K562 (cell line): Measurements from ENCODE around the gene TMEM141. TPM values are rescaled to one million over a fixed set of nuclear protein-coding genes. Genes with fewer than 3 reads are reported as not detected.

Experiments used
- CBFA2T2 ChIP-seq: fragments of 450-650 bp; conservative IDR thresholded peaks from 2 replicates; pipeline ENCODE4 v1.6.1; 2017; ENCODE audit warnings: mild to moderate bottlenecking
- CBX5 ChIP-seq: IDR thresholded peaks from 2 replicates; pipeline ENCODE4 v1.6.1; 2014; ENCODE audit warnings: low read depth, borderline replicate concordance
- FOSL1 ChIP-seq: fragments of 200-800 bp; sonication (Bioruptor generic); conservative IDR thresholded peaks from 2 replicates; pipeline ENCODE4 v1.6.1; 2016; ENCODE audit warnings: missing genetic modification characterization, missing compliant biosample characterization
- FOXK2 ChIP-seq, 2 experiments: fragments of 450-650 bp; IDR thresholded peaks in 1 of 2; conservative IDR thresholded peaks in 1 of 2; 2 replicates each; pipeline ENCODE4 v1.6.1; 2016; ENCODE audit warnings: low read depth in 2 of 2, mild to moderate bottlenecking in 1 of 2
- GMEB1 ChIP-seq: fragments of 250-450 bp; sonication (Bioruptor Pico); IDR thresholded peaks from 2 replicates; pipeline ENCODE4 v1.4.0; 2020; ENCODE audit warnings: mild to moderate bottlenecking
- HNRNPUL1 ChIP-seq: fragments of 200-400 bp; formaldehyde crosslinking; IDR thresholded peaks from 2 replicates; pipeline ENCODE4 v1.6.1; 2017; ENCODE audit warnings: low read length
- LCOR ChIP-seq: sonication (generic); formaldehyde crosslinking; IDR thresholded peaks from 2 replicates; pipeline ENCODE4 v1.8.0; 2022; ENCODE audit warnings: mild to moderate bottlenecking, missing genetic modification reagents
- MYBL2 ChIP-seq, 2 experiments: fragments of 450-650 bp in 1 of 2; sonication (generic) in 1 of 2; formaldehyde crosslinking in 1 of 2; IDR thresholded peaks; 2 replicates each; pipeline versions ENCODE4 v1.6.1 to v1.8.1; 2017 to 2022; ENCODE audit warnings: borderline replicate concordance in 1 of 2, inconsistent platforms in 1 of 2, low read depth in 1 of 2, mild to moderate bottlenecking in 1 of 2, missing genetic modification reagents in 1 of 2, moderate library complexity in 1 of 2
- NCOR1 ChIP-seq: fragments of 450-650 bp; IDR thresholded peaks from 2 replicates; pipeline ENCODE4 v1.6.1; 2016; ENCODE audit warnings: mild to moderate bottlenecking, moderate library complexity
- PBX2 ChIP-seq, 2 experiments: IDR thresholded peaks in 1 of 2; conservative IDR thresholded peaks in 1 of 2; 2 replicates each; pipeline ENCODE4 v1.6.1; 2016; ENCODE audit warnings: low read depth in 2 of 2, mild to moderate bottlenecking in 1 of 2, missing compliant biosample characterization in 1 of 2, missing genetic modification characterization in 1 of 2, moderate library complexity in 1 of 2
- POU5F1 ChIP-seq: fragments of 150-350 bp; IDR thresholded peaks from 2 replicates; pipeline ENCODE4 v1.6.1; 2014; ENCODE audit warnings: borderline replicate concordance, low read length, low read depth, mild to moderate bottlenecking; ENCODE audit not compliant: partially characterized antibody
- RBM39 ChIP-seq: fragments of 200-400 bp; formaldehyde crosslinking; optimal IDR thresholded peaks from 2 replicates; pipeline ENCODE3; 2018; ENCODE audit warnings: low read depth, low read length
- RHOXF2B ChIP-seq: fragments of 250-450 bp; sonication (Bioruptor Pico); conservative IDR thresholded peaks from 2 replicates; pipeline ENCODE4 v1.5.1; 2021
- TAF1 ChIP-seq: IDR thresholded peaks from 2 replicates; pipeline ENCODE4 v1.6.1; 2011; ENCODE audit warnings: mild to moderate bottlenecking, low read length, moderate library complexity; ENCODE audit not compliant: insufficient read depth, control insufficient read depth, severe bottlenecking; ENCODE audit errors: extremely low read depth
- TCF7 ChIP-seq: sonication (generic); IDR thresholded peaks from 2 replicates; pipeline ENCODE4 v1.6.1; 2016; ENCODE audit warnings: antibody characterized with exemption, borderline replicate concordance
- TGIF2 ChIP-seq: sonication (generic); formaldehyde crosslinking; IDR thresholded peaks from 2 replicates; pipeline ENCODE4 v1.8.1; 2022; ENCODE audit warnings: mild to moderate bottlenecking, missing genetic modification reagents, moderate library complexity
- ZNF12 ChIP-seq: sonication (generic); formaldehyde crosslinking; IDR thresholded peaks from 2 replicates; pipeline ENCODE4 v1.4.0; 2020; ENCODE audit warnings: mild to moderate bottlenecking, missing genetic modification reagents
- ZNF23 ChIP-seq: fragments of 250-450 bp; sonication (Bioruptor Pico); IDR thresholded peaks from 2 replicates; pipeline ENCODE4 v1.4.0; 2020; ENCODE audit warnings: mild to moderate bottlenecking
- ZNF655 ChIP-seq: fragments of 250-450 bp; sonication (Bioruptor Pico); IDR thresholded peaks from 2 replicates; pipeline ENCODE4 v1.5.0; 2021
- ZNF75A ChIP-seq: fragments of 450-650 bp; formaldehyde crosslinking; IDR thresholded peaks from 2 replicates; pipeline ENCODE4 v1.4.0; 2020; ENCODE audit warnings: mild to moderate bottlenecking
- polyA plus RNA-seq, 8 experiments: library from polyadenylated mRNA; depleted of rRNA in 4 of 8; stranded (reverse) in 5 of 8; unstranded in 3 of 8; fragments of >200 nt; fragmentation: Nextera tagmentation in 2 of 8; fragmentation: Illumina TruSeq in 1 of 8; extraction: Ambion mirVana in 2 of 8; extraction: Trizol in 1 of 8; gene quantifications; 2 replicates each; pipeline versions ENCODE4 v1.2.1 to v1.2.3, GENCODE V29; 2011 to 2014; ENCODE audit warnings: inconsistent platforms in 1 of 8, missing spikeins in 1 of 8
- total RNA-seq, 7 experiments: library from RNA; depleted of rRNA in 6 of 7; stranded (reverse); fragments of >200 nt in 6 of 7; fragmentation: Illumina TruSeq in 2 of 7; extraction: Trizol in 2 of 7; gene quantifications; 2 replicates each; pipeline versions ENCODE4 v1.2.1 to v1.2.3, GENCODE V29; 2011 to 2021; ENCODE audit warnings: low replicate concordance in 1 of 7
- TF ChIP-seq, protein P1 (sequence below): fragments of 450-650 bp; IDR thresholded peaks from 2 replicates; pipeline ENCODE4 v1.6.1; 2016; ENCODE audit warnings: antibody characterized with exemption
- TF ChIP-seq, protein P2 (sequence below): fragments of 250-450 bp; sonication (Bioruptor Pico); IDR thresholded peaks from 2 replicates; pipeline ENCODE4 v1.9.0; 2021; ENCODE audit warnings: mild to moderate bottlenecking

The TMEM141 gene
- total and polyA plus RNA-seq, 9 of the 15 experiments (the other 6 are each of a cell fraction or from before 2014, with no cell fraction given) = 21.5 to 123 (median 74.8) TPM

DNA sequence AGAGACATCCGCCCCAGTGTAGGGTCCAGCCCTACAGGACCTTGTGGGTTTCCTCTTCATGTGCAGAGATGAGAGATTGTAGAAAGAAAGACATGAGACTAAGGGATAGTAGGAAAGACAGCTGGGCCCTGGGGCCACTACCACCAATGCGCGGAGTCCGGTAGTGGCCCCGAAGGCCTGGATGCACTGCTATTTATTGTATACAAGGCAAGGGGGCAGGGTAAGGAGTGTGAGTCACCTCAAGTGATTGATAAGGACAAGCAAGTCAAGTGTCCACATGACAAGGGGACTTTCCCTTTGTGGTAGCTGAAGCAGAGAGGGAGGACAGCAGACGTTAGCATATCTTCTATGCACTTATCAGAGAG, 6.2 kb upstream of the TMEM141 start (continued):
- TF ChIP-seq ZNF655 (CRISPR knock-in tag) (no peak), ZNF12 (CRISPR knock-in tag) (no peak), ZNF75A (CRISPR knock-in tag) (no peak), ZNF23 (CRISPR knock-in tag) (no peak), TCF7 (no peak), LCOR (CRISPR knock-in tag) (no peak), GMEB1 (CRISPR knock-in tag) (no peak), RHOXF2B (CRISPR knock-in tag) (no peak), PBX2 (CRISPR knock-in tag; IDR thresholded peaks at IDR 0.05; ENCODE audit: low read depth) (0 out of 2 replicates have a peak, but pooled peaks have one; percentile 18), PBX2 (tag; conservative IDR thresholded peaks at IDR 0.05; ENCODE audit: low read depth) (peak; percentile 55), TAF1 (peak; percentile 18), POU5F1 (no peak), NCOR1 (no peak), CBX5 (no peak), RBM39 (no peak), TGIF2 (CRISPR knock-in tag) (no peak), MYBL2 (IDR thresholded peaks at IDR 0.05; ENCODE audit: low read depth) (no peak), MYBL2 (CRISPR knock-in tag; IDR thresholded peaks at IDR 0.05; ENCODE audit: borderline replicate concordance) (no peak), FOXK2 (conservative IDR thresholded peaks at IDR 0.05 in 1 of 2, IDR thresholded peaks at IDR 0.05 in 1 of 2; ENCODE audit: low read depth in 2 of 2) (peak; percentile 79), FOSL1 (tag) (peak; percentile 93), CBFA2T2 (peak; percentile 49; the same call in 1 of the 2 replicates), HNRNPUL1 (no peak)
- TF ChIP-seq, protein P1, sequence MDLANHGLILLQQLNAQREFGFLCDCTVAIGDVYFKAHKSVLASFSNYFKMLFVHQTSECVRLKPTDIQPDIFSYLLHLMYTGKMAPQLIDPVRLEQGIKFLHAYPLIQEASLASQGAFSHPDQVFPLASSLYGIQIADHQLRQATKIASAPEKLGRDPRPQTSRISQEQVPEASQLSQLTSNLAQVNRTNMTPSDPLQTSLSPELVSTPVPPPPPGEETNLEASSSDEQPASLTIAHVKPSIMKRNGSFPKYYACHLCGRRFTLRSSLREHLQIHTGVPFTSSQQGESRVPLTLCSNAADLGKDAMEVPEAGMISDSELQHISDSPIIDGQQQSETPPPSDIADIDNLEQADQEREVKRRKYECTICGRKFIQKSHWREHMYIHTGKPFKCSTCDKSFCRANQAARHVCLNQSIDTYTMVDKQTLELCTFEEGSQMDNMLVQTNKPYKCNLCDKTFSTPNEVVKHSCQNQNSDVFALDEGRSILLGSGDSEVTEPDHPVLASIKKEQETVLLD = 0 out of 2 replicates have a peak, but pooled peaks have one; percentile 39
- TF ChIP-seq, protein P2, sequence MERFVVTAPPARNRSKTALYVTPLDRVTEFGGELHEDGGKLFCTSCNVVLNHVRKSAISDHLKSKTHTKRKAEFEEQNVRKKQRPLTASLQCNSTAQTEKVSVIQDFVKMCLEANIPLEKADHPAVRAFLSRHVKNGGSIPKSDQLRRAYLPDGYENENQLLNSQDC (CRISPR knock-in tag) = no peak
